Measurements from ENCODE around the gene NCAM2. TPM values are rescaled to one million over a fixed set of nuclear protein-coding genes. Genes with fewer than 3 reads are reported as not detected.

Gene NCAM2
- total and polyA plus RNA-seq, 4 donors = 0.45 to 11.7 (median 5.8) TPM

DNA sequence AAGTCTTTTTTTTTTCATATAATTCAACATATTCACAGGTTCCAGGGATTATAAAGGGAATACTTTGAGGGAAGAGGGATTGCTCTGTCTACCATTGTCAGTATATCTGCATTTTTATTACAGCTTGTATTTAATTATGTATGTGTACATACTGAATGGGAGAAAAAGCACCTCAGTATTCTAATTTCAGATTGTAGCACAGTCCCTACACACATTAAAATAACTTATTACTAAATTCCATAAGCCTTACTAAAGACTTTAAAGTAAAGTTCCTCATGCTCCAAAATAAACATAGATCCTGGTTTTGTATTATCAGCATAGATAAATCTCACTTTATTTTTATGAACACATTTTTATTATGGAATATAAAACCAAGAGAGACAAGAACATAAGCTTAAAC, 134.2 kb downstream of the NCAM2 start:
- TF ChIP-seq, protein P1, sequence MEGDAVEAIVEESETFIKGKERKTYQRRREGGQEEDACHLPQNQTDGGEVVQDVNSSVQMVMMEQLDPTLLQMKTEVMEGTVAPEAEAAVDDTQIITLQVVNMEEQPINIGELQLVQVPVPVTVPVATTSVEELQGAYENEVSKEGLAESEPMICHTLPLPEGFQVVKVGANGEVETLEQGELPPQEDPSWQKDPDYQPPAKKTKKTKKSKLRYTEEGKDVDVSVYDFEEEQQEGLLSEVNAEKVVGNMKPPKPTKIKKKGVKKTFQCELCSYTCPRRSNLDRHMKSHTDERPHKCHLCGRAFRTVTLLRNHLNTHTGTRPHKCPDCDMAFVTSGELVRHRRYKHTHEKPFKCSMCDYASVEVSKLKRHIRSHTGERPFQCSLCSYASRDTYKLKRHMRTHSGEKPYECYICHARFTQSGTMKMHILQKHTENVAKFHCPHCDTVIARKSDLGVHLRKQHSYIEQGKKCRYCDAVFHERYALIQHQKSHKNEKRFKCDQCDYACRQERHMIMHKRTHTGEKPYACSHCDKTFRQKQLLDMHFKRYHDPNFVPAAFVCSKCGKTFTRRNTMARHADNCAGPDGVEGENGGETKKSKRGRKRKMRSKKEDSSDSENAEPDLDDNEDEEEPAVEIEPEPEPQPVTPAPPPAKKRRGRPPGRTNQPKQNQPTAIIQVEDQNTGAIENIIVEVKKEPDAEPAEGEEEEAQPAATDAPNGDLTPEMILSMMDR (IDR thresholded peaks at IDR 0.05; ENCODE audit: control extremely low read depth, extremely low read depth) = no peak
- Histone ChIP-seq H3K4me3 (no peak overlapping the region), H3K4me1 (ENCODE audit: control insufficient read depth in 5 of 5, insufficient read depth in 5 of 5, low read length in 5 of 5) (no peaks in the 10 kb centered on the region), H3K9ac (ENCODE audit: insufficient read depth in 1 of 2, low read length in 2 of 2) (no peak overlapping the region), H3K27me3 (ENCODE audit: control insufficient read depth in 3 of 3, insufficient read depth in 3 of 3, low read length in 2 of 3) (no peaks in the 10 kb centered on the region), H3K9me3 (ENCODE audit: control insufficient read depth in 4 of 4, insufficient read depth in 3 of 4, low read length in 3 of 4) (no peaks in the 10 kb centered on the region), H3K27ac (ENCODE audit: low read depth in 1 of 2, low read length in 1 of 2) (no peak overlapping the region), H3K36me3 (ENCODE audit: control insufficient read depth in 4 of 4, insufficient read depth in 4 of 4, low read length in 4 of 4) (no peaks in the 10 kb centered on the region)
- no peak for ATAC-seq (ENCODE audit: insufficient read depth, low FRiP score)
- DNase-seq = no peak

DNA sequence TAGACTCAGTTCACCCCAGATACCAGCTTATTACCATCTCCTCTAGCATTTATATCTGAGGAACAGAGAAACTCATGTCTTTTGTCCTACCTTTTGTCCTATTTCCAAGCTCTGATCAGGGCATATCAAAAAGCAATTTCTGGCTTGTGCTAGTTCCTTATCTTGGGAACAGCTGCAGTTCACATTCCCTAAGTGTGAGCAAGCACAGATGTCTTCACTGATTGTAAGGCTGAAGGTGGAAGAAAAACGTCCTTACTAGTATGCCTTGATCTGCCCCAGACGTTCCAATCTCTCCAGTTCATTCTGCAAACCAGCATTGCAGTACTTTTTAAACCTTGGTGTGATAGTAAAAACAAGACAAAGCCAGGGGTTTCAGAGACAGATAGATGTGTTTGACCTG, 139.8 kb downstream of the NCAM2 start:
- Histone ChIP-seq H3K36me3 (ENCODE audit: control insufficient read depth in 4 of 4, insufficient read depth in 4 of 4, low read length in 4 of 4) (no peaks in the 10 kb centered on the region), H3K4me3 (no peak overlapping the region), H3K27me3 (ENCODE audit: control insufficient read depth in 3 of 3, insufficient read depth in 3 of 3, low read length in 2 of 3) (no peaks in the 10 kb centered on the region), H3K9ac (ENCODE audit: insufficient read depth in 1 of 2, low read length in 2 of 2) (no peak overlapping the region), H3K9me3 (ENCODE audit: control insufficient read depth in 4 of 4, insufficient read depth in 3 of 4, low read length in 3 of 4) (no peaks in the 10 kb centered on the region), H3K27ac (ENCODE audit: low read depth in 1 of 2, low read length in 1 of 2) (no peak overlapping the region), H3K4me1 (ENCODE audit: control insufficient read depth in 5 of 5, insufficient read depth in 5 of 5, low read length in 5 of 5) (no peaks in the 10 kb centered on the region)
- DNase-seq (no peak), ATAC-seq (ENCODE audit: insufficient read depth, low FRiP score) (no peak)
- TF ChIP-seq, protein P1 (IDR thresholded peaks at IDR 0.05; ENCODE audit: control extremely low read depth, extremely low read depth) = no peak
- WGBS, 2 donors = 23 to 31% methylated on average over 2 of the region's 2 CpGs

DNA sequence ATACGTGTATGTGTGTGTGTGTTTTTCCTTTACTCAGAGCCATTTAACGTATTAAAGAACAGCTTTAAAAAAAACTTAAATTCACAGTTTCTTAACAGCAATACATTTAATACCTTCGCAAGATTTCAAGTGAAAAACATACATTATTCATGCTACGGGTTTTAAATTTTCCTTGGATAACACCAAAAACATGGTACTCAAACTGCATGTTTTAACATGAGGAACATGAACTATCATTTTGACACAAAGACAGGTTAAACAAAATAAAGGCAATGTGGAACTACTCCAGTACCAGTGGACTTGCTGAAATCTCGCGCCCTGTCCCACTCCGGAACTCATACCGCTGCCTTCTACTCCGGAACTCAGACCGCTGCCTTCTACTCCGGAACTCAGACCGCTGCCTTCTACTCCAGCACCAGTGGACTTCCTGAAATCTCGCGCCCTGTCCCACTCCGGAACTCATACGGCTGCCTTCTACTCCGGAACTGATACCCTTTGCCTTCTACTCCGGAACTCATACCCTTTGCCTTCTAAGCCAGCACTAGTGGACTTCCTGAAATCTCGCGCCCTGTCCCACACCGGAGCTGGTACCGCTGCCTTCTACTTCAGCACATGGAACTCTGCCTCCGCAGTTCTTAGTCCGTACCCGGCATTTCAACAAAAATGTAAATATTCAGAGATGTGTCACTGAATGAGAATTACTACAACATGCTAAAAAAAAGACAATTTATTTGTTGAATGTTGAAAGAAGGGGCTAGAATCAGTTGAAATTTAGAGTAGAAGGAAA, 148.6 kb downstream of the NCAM2 start:
- H3K9me3 ChIP-seq (ENCODE audit: control insufficient read depth in 4 of 4, insufficient read depth in 3 of 4, low read length in 3 of 4) = peaks cover 0 to 2% (median 0%) of the 10 kb centered on the region in 4 donors
- ATAC-seq (ENCODE audit: insufficient read depth, low FRiP score) (no peak), DNase-seq (no peak)
- H3K9ac ChIP-seq (ENCODE audit: insufficient read depth in 1 of 2, low read length in 2 of 2) = no peak overlapping the region
- H3K4me1 ChIP-seq (ENCODE audit: control insufficient read depth in 5 of 5, insufficient read depth in 5 of 5, low read length in 5 of 5) = no peaks in the 10 kb centered on the region
- H3K27ac ChIP-seq (ENCODE audit: low read depth in 1 of 2, low read length in 1 of 2) = no peak overlapping the region
- TF ChIP-seq, protein P1 (IDR thresholded peaks at IDR 0.05; ENCODE audit: control extremely low read depth, extremely low read depth) = no peak
- 94 to 96% methylated on average over 25 of the region's 25 CpGs for WGBS, 2 donors
- no peaks in the 10 kb centered on the region for H3K27me3 ChIP-seq (ENCODE audit: control insufficient read depth in 3 of 3, insufficient read depth in 3 of 3, low read length in 2 of 3)
- no peaks in the 10 kb centered on the region for H3K36me3 ChIP-seq (ENCODE audit: control insufficient read depth in 4 of 4, insufficient read depth in 4 of 4, low read length in 4 of 4)
- no peak overlapping the region for H3K4me3 ChIP-seq

DNA sequence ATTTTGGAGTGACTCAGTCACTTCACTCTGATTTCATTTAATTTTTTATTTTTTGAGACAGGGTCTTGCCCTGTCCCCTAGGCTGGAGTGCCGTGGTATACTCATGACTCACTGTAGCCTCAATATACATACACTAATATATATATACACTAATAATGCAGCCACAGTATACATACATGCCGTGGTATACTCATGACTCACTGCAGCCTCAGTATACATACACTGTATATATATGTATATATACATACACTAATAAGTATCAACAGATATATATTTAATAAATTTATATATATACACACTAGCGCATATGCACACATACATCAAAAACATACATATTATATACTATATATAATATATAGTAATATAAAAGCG, 149.2 kb downstream of the NCAM2 start:
- DNase-seq (no peak), ATAC-seq (ENCODE audit: insufficient read depth, low FRiP score) (no peak)
- TF ChIP-seq, protein P1 (IDR thresholded peaks at IDR 0.05; ENCODE audit: control extremely low read depth, extremely low read depth) = no peak
- no peak overlapping the region for H3K27ac ChIP-seq (ENCODE audit: low read depth in 1 of 2, low read length in 1 of 2)
- H3K36me3 ChIP-seq (ENCODE audit: control insufficient read depth in 4 of 4, insufficient read depth in 4 of 4, low read length in 4 of 4) = no peaks in the 10 kb centered on the region
- H3K9me3 ChIP-seq (ENCODE audit: control insufficient read depth in 4 of 4, insufficient read depth in 3 of 4, low read length in 3 of 4) = peaks cover 0 to 2% (median 0%) of the 10 kb centered on the region in 4 donors
- no peak overlapping the region for H3K4me3 ChIP-seq
- WGBS, 2 donors = 86 to 96% methylated on average over 4 of the region's 4 CpGs
- H3K9ac ChIP-seq (ENCODE audit: insufficient read depth in 1 of 2, low read length in 2 of 2) = no peak overlapping the region
- H3K27me3 ChIP-seq (ENCODE audit: control insufficient read depth in 3 of 3, insufficient read depth in 3 of 3, low read length in 2 of 3) = no peaks in the 10 kb centered on the region
- H3K4me1 ChIP-seq (ENCODE audit: control insufficient read depth in 5 of 5, insufficient read depth in 5 of 5, low read length in 5 of 5) = no peaks in the 10 kb centered on the region
